ENCODE data around the gene TCF21. TPM values are rescaled to one million over a fixed set of nuclear protein-coding genes. Genes with fewer than 3 reads are reported as not detected.

TCF21 gene
- total RNA-seq, 1 experiment from 2014 or later = not detected

DNA sequence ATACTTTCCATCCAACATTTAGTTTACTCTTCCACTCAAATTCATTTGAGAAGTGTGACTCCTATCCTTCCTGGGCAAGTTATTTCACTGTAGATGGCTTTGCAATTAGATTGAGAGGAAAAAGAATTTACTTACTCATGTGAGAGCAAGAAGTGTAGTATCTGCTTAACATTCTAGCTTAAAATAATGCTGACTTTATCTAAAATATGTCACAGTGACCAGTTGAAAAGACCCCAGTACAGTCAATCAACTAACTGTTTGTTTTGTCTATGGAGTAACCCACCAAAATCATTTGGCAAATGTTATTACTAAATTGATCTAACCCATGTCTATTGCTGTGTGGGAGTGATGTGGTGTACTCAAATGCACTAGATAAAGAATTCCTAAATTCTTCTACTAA lies 8.9 kb upstream of the TCF21 start:
- POLR2A ChIA-PET = no interaction called here
- no peaks in the 10 kb centered on the region for H3K27me3 ChIP-seq (replicated peaks; ENCODE audit: control insufficient read depth, insufficient read depth, low read length)
- no peaks in the 10 kb centered on the region for H3K36me3 ChIP-seq (ENCODE audit: control insufficient read depth, insufficient read depth, low read length)
- no peak overlapping the region for H3K27ac Mint-ChIP-seq (ENCODE audit: unreplicated experiment)
- intact Hi-C loops (cut with micrococcal nuclease; ENCODE audit: unreplicated experiment) = no loop called here
- TF ChIP-seq, protein P1, sequence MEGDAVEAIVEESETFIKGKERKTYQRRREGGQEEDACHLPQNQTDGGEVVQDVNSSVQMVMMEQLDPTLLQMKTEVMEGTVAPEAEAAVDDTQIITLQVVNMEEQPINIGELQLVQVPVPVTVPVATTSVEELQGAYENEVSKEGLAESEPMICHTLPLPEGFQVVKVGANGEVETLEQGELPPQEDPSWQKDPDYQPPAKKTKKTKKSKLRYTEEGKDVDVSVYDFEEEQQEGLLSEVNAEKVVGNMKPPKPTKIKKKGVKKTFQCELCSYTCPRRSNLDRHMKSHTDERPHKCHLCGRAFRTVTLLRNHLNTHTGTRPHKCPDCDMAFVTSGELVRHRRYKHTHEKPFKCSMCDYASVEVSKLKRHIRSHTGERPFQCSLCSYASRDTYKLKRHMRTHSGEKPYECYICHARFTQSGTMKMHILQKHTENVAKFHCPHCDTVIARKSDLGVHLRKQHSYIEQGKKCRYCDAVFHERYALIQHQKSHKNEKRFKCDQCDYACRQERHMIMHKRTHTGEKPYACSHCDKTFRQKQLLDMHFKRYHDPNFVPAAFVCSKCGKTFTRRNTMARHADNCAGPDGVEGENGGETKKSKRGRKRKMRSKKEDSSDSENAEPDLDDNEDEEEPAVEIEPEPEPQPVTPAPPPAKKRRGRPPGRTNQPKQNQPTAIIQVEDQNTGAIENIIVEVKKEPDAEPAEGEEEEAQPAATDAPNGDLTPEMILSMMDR (IDR thresholded peaks at IDR 0.05; ENCODE audit: insufficient read depth in 1 of 2, low read depth in 1 of 2, low read length in 1 of 2, severe bottlenecking in 1 of 2, unreplicated experiment in 1 of 2) = no peak
- DNase-seq = no peak
- CTCF ChIA-PET = no interaction called here
- BruUV-seq (replicated peaks) = no TSS peak
- H3K4me1 Mint-ChIP-seq (ENCODE audit: low read depth, unreplicated experiment) = no peaks in the 10 kb centered on the region
- no peaks in the 10 kb centered on the region for H3K36me3 Mint-ChIP-seq (ENCODE audit: insufficient read depth, unreplicated experiment)
- H3K4me1 ChIP-seq = no peaks in the 10 kb centered on the region
- H3K27me3 Mint-ChIP-seq (ENCODE audit: insufficient read depth, unreplicated experiment) = peaks cover 26% of the 10 kb centered on the region
- H3K4me3 Mint-ChIP-seq (ENCODE audit: unreplicated experiment) = no peak overlapping the region
- H3K4me3 ChIP-seq (ENCODE audit: low read depth, low read length) = no peak overlapping the region
- no peaks in the 10 kb centered on the region for H3K9me3 Mint-ChIP-seq (ENCODE audit: unreplicated experiment)
- H3K9me3 ChIP-seq = no peaks in the 10 kb centered on the region

DNA sequence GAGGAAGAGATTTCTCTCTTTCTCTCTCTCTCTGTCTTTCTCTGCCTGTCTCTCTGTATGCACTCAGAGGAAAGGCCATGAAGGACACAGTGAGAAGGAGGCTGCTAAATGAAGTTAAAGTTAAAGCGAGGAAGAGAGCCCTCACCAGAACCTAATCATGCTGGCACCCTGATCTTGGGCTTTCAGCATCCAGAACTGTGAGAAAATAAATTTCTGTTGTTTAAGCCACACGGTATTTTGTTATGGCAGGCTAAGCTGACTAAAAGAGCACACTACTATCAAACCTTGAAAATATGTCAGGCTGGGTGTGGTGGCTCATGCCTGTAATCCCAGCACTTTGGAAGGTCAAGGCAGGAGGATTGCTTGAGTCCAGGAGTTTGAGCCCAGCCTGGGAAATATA lies 8.0 kb upstream of the TCF21 start:
- intact Hi-C loops (cut with micrococcal nuclease; ENCODE audit: unreplicated experiment) = no loop called here
- no peaks in the 10 kb centered on the region for H3K9me3 Mint-ChIP-seq (ENCODE audit: unreplicated experiment)
- no peaks in the 10 kb centered on the region for H3K36me3 Mint-ChIP-seq (ENCODE audit: insufficient read depth, unreplicated experiment)
- H3K4me1 ChIP-seq = no peaks in the 10 kb centered on the region
- BruUV-seq (replicated peaks) = no TSS peak
- H3K27me3 ChIP-seq (replicated peaks; ENCODE audit: control insufficient read depth, insufficient read depth, low read length) = no peaks in the 10 kb centered on the region
- H3K27ac Mint-ChIP-seq (ENCODE audit: unreplicated experiment) = no peak overlapping the region
- no peak for DNase-seq
- no peaks in the 10 kb centered on the region for H3K36me3 ChIP-seq (ENCODE audit: control insufficient read depth, insufficient read depth, low read length)
- H3K4me1 Mint-ChIP-seq (ENCODE audit: low read depth, unreplicated experiment) = no peaks in the 10 kb centered on the region
- H3K9me3 ChIP-seq = no peaks in the 10 kb centered on the region
- TF ChIP-seq, protein P1 (IDR thresholded peaks at IDR 0.05; ENCODE audit: insufficient read depth in 1 of 2, low read depth in 1 of 2, low read length in 1 of 2, severe bottlenecking in 1 of 2, unreplicated experiment in 1 of 2) = no peak
- POLR2A ChIA-PET = no interaction called here
- CTCF ChIA-PET = no interaction called here
- H3K4me3 ChIP-seq (ENCODE audit: low read depth, low read length) = no peak overlapping the region
- H3K4me3 Mint-ChIP-seq (ENCODE audit: unreplicated experiment) = no peak overlapping the region
- H3K27me3 Mint-ChIP-seq (ENCODE audit: insufficient read depth, unreplicated experiment) = peaks cover 27% of the 10 kb centered on the region

DNA sequence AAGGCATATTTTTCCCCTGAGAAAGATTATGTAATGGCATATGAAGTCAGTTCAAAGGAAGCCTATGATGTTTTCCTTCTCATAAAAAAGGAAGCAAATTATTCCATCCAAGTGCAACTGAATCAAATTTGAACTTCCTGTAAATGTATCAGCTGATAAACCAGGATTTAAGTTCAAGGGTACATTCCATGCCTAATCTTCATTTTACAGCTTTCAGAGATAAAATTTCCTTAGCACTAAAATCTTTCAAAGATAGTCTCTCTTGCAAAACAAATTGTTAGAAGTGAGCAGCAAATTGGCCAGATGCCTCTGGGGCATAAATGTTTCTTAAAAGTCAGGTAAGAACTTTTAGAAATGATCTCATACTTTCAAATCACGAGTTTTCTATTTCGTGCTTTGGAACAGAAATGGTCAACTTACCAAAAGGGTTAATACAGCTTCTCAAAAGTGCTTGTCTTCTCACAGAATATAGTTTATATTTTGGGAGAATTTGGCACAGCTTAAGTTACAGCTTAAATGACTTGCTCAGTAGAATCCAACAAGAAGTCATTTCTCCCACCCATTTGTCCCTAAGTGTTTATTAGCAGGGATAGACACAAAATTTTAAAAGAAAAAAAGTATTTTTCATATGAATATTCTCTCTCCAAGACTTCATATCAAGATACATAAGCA lies 2.7 kb upstream of the TCF21 start:
- BruUV-seq (replicated peaks) = no TSS peak
- CTCF ChIA-PET = no interaction called here
- Mint-ChIP-seq H3K27me3 (ENCODE audit: insufficient read depth, unreplicated experiment) (peaks cover 28% of the 10 kb centered on the region), H3K36me3 (ENCODE audit: insufficient read depth, unreplicated experiment) (no peaks in the 10 kb centered on the region), H3K4me1 (ENCODE audit: low read depth, unreplicated experiment) (peaks cover 6% of the 10 kb centered on the region), H3K9me3 (ENCODE audit: unreplicated experiment) (no peaks in the 10 kb centered on the region), H3K27ac (ENCODE audit: unreplicated experiment) (no peak overlapping the region), H3K4me3 (ENCODE audit: unreplicated experiment) (no peak overlapping the region)
- no peaks in the 10 kb centered on the region for H3K4me1 ChIP-seq
- POLR2A ChIA-PET = no interaction called here
- H3K27me3 ChIP-seq (replicated peaks; ENCODE audit: control insufficient read depth, insufficient read depth, low read length) = 0 out of 2 replicates have a peak, but pooled peaks cover 1% of the 10 kb centered on the region
- no peaks in the 10 kb centered on the region for H3K9me3 ChIP-seq
- H3K36me3 ChIP-seq (ENCODE audit: control insufficient read depth, insufficient read depth, low read length) = no peaks in the 10 kb centered on the region
- TF ChIP-seq, protein P1 (IDR thresholded peaks at IDR 0.05; ENCODE audit: insufficient read depth in 1 of 2, low read depth in 1 of 2, low read length in 1 of 2, severe bottlenecking in 1 of 2, unreplicated experiment in 1 of 2) = no peak
- no peak for DNase-seq
- H3K4me3 ChIP-seq (ENCODE audit: low read depth, low read length) = no peak overlapping the region
- intact Hi-C loops (cut with micrococcal nuclease; ENCODE audit: unreplicated experiment) = no loop called here

Measured in Caco-2 (cell line).